Common myeloid progenitor, CD34-positive (primary cell): ENCODE results near the gene RYK.
"Not testable (repeated sequence)": the region's sequence is repeated elsewhere in the genome, so short reads cannot be mapped to it uniquely, and the experiment has no call there.

ENCODE experiments used
- CTCF ChIA-PET: fragments of 350-600 bp; sonication (Branson Sonifier 250); formaldehyde crosslinking; loops from one replicate; lab custom pipeline; 2021; ENCODE audit warnings: antibody characterized with exemption; lab: Charles Lee
- POLR2A ChIA-PET: fragments of 350-600 bp; sonication (Branson Sonifier 250); formaldehyde crosslinking; loops from one replicate; lab custom pipeline; 2021; ENCODE audit warnings: antibody characterized with exemption; lab: Charles Lee
- DNase-seq, 3 donors: peaks; one replicate each; pipeline versions ENCODE4 v3.0.0 to v3.0.0-alpha.2; 2013
- H3K27ac ChIP-seq, 2 experiments: 1 replicate in 1 of 2; 2 replicates in 1 of 2; pipeline ENCODE4 v1.7.0; 2013; ENCODE audit warnings: inconsistent platforms in 2 of 2, low read length in 2 of 2, mild to moderate bottlenecking in 2 of 2, low read depth in 1 of 2, moderate library complexity in 1 of 2; ENCODE audit not compliant: severe bottlenecking in 2 of 2, insufficient read depth in 1 of 2, poor library complexity in 1 of 2
- H3K27me3 ChIP-seq, 5 experiments: replicated peaks in 2 of 5; 1 replicate in 3 of 5; 2 replicates in 2 of 5; pipeline versions ENCODE4 v1.6.1 to v1.7.0; 2013; ENCODE audit warnings: low read length in 4 of 5, mild to moderate bottlenecking in 2 of 5, moderate library complexity in 2 of 5, inconsistent platforms in 1 of 5; ENCODE audit not compliant: insufficient read depth in 5 of 5, control insufficient read depth in 4 of 5
- H3K36me3 ChIP-seq, 4 experiments: 1 replicate in 2 of 4; 2 replicates in 2 of 4; pipeline versions ENCODE4 v1.6.1 to v1.7.0; 2013; ENCODE audit warnings: low read length in 3 of 4, control low read depth in 1 of 4, mild to moderate bottlenecking in 1 of 4; ENCODE audit not compliant: control insufficient read depth in 4 of 4, insufficient read depth in 4 of 4
- H3K4me1 ChIP-seq, 4 experiments: 1 replicate in 3 of 4; 2 replicates in 1 of 4; pipeline versions ENCODE4 v1.6.1 to v1.7.1; 2013; ENCODE audit warnings: low read length in 3 of 4, mild to moderate bottlenecking in 3 of 4, control low read depth in 1 of 4, inconsistent platforms in 1 of 4, moderate library complexity in 1 of 4; ENCODE audit not compliant: control insufficient read depth in 4 of 4, insufficient read depth in 4 of 4; ENCODE audit errors: control extremely low read depth in 1 of 4
- H3K4me3 ChIP-seq, 7 experiments: 1 replicate in 4 of 7; 2 replicates in 3 of 7; pipeline versions ENCODE4 v1.5.1 to v1.7.0; 2013; ENCODE audit warnings: mild to moderate bottlenecking in 7 of 7, low read length in 6 of 7, moderate library complexity in 6 of 7, inconsistent platforms in 2 of 7, low read depth in 2 of 7, control low read depth in 1 of 7; ENCODE audit not compliant: insufficient read depth in 4 of 7, control insufficient read depth in 1 of 7; ENCODE audit errors: extremely low read depth in 1 of 7
- H3K9me3 ChIP-seq, 5 experiments: 1 replicate in 4 of 5; 2 replicates in 1 of 5; pipeline versions ENCODE4 v1.6.1 to v1.7.1; 2013; ENCODE audit warnings: low read length in 4 of 5, mild to moderate bottlenecking in 2 of 5, inconsistent platforms in 1 of 5, low read depth in 1 of 5, moderate library complexity in 1 of 5; ENCODE audit not compliant: control insufficient read depth in 4 of 5, insufficient read depth in 2 of 5; ENCODE audit errors: control extremely low read depth in 1 of 5
- WGBS: methylation state at CpG from one replicate; pipeline ENCODE4 v1.1.5; 2013; ENCODE audit not compliant: insufficient coverage; 5-methylcytosine and 5-hydroxymethylcytosine counted together

The RYK gene

GRCh38 chr3:134224796-134225156 lies 25.9 kb downstream of the RYK start:
- CTCF ChIA-PET, result interaction anchor here (0.7 to 5.9 kb wide), 10 partner anchors 7 to 558 kb away, joined by 3 to 61 read pairs (median 4); no protein-coding TSS in a partner anchor
- H3K36me3 ChIP-seq, H3K4me3 ChIP-seq, H3K9me3 ChIP-seq, H3K27me3 ChIP-seq, H3K27ac ChIP-seq, POLR2A ChIA-PET, H3K4me1 ChIP-seq: not testable (repeated sequence)
- WGBS, result no CpG with 5 or more reads among the region's 1 CpG
- peak in 1 of 3 donors; percentile 12 for DNase-seq

GRCh38 chr3:134222835-134223234 lies 27.8 kb downstream of the RYK start:
- no peak for DNase-seq
- H3K4me1 ChIP-seq, result peaks cover 0 to 2% (median 0%) of the 10 kb centered on the region in 4 experiments
- H3K9me3 ChIP-seq, result no peaks in the 10 kb centered on the region
- no CpG with 5 or more reads among the region's 2 CpGs for WGBS
- no peaks in the 10 kb centered on the region for H3K27me3 ChIP-seq
- CTCF ChIA-PET, result interaction anchor here (0.9 to 5.9 kb wide), 4 partner anchors 10 to 26 kb away, joined by 3 to 61 read pairs (median 4); no protein-coding TSS in a partner anchor
- H3K27ac ChIP-seq, result no peak overlapping the region
- POLR2A ChIA-PET, result interaction anchor here (0.6 kb wide), 1 partner anchor 29 kb away, joined by 4 read pairs; no protein-coding TSS in a partner anchor
- H3K4me3 ChIP-seq, result no peak overlapping the region
- peaks cover 0 to 3% (median 1%) of the 10 kb centered on the region in 4 experiments for H3K36me3 ChIP-seq

DNA sequence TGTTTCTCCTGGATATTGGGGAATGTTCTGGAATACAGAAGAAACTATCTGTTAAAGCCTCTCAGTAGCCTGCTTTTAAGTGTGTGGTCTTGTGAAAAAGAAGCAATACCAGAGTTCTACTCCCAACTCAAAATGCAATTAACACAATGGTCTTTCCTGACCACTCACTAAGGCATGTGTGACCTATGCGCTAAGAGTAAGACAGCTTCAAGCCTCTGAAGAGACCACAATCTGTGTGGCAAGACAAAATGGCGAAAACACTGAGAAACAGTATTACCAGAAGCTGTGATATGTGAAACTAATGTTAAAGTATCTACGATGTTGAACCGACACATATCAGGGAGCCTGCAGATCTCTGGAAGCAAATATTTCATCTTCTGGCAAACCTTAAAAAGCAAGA lies 33.8 kb downstream of the RYK start:
- no peaks in the 10 kb centered on the region for H3K9me3 ChIP-seq
- H3K4me3 ChIP-seq, result no peak overlapping the region
- no peak overlapping the region for H3K27ac ChIP-seq
- H3K4me1 ChIP-seq, result peaks cover 0 to 3% (median 0%) of the 10 kb centered on the region in 4 experiments
- WGBS, result 96% methylated on average over 3 of the region's 4 CpGs
- peaks cover 0 to 3% (median 2%) of the 10 kb centered on the region in 4 experiments for H3K36me3 ChIP-seq
- ChIA-PET POLR2A (no interaction called here), CTCF (interaction anchor here (1.0 to 1.5 kb wide), 3 partner anchors 262 to 285 kb away, joined by 3 to 4 read pairs (median 3); no protein-coding TSS in a partner anchor)
- no peak for DNase-seq
- no peaks in the 10 kb centered on the region for H3K27me3 ChIP-seq

DNA sequence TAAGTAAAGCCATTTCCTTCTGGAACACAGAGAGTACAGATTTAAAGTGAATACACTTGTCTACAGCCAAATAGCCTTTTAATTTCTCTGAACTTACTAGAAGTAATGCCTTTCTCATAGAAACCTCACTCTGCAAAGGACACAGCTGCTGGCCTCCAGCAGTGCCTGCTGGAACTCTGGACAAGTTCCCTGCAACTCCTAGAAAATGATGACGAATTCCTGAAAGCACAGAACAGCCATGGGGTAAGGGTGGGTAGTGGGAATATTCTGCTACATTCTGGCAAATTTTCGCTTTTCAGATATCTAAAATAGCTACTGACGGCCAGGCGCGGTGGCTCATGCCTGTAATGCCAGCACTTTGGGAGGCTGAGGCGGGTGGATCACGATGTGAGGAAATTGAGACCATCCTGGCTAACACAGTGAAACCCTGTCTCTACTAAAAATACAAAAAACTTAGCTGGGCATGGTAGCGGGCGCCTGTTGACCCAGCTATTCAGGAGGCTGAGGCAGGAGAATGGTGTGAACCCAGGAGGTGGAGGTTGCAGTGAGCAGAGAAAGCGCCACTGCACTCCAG lies 34.4 kb downstream of the RYK start:
- Histone ChIP-seq H3K27ac (no peak overlapping the region), H3K36me3 (peaks cover under 1 to 3% (median 2%) of the 10 kb centered on the region in 4 experiments), H3K4me1 (peaks cover 0 to 6% (median 2%) of the 10 kb centered on the region in 4 experiments), H3K9me3 (no peaks in the 10 kb centered on the region), H3K4me3 (no peak overlapping the region), H3K27me3 (no peaks in the 10 kb centered on the region)
- CTCF ChIA-PET, result interaction anchor here (0.9 to 1.5 kb wide), 3 partner anchors 8 to 285 kb away, joined by 3 to 4 read pairs (median 3); no protein-coding TSS in a partner anchor
- POLR2A ChIA-PET, result no interaction called here
- no peak for DNase-seq
- WGBS, result 98% methylated on average over 6 of the region's 10 CpGs

DNA sequence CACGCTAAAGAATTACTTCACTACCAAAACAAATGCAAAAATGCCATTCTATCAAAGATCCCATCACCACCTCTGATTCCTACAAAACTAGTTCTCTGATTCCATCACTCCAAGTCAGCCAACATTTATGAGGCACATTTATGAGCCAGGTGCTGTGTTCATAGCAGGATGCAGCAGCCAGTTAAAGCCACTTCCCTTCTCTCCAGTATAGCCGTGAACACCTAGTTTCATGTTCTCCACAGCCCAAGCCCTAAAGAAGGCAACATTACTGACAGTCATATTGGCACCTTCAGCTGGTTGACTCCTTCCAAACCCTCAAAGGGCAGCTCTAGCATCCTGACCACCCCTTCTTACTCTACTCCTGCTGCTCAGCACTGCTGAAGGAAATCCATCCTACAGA lies 36.4 kb downstream of the RYK start:
- Histone ChIP-seq H3K4me3 (no peak overlapping the region), H3K27ac (no peak overlapping the region), H3K27me3 (no peaks in the 10 kb centered on the region), H3K9me3 (no peaks in the 10 kb centered on the region), H3K4me1 (peaks cover 0 to 4% (median 2%) of the 10 kb centered on the region in 4 experiments), H3K36me3 (peaks cover 3 to 9% (median 9%) of the 10 kb centered on the region in 4 experiments)
- WGBS, result 69% methylated on average over 2 of the region's 2 CpGs
- CTCF ChIA-PET, result interaction anchor here (2.4 to 6.3 kb wide), 6 partner anchors 10 to 396 kb away, joined by 10 to 140 read pairs (median 36); no protein-coding TSS in a partner anchor
- POLR2A ChIA-PET, result no interaction called here
- peak in 2 of 3 donors; percentile 19 to 23 for DNase-seq

- ChIA-PET CTCF (interaction anchor here (0.8 to 6.3 kb wide), 29 partner anchors 10 to 410 kb away, joined by 3 to 140 read pairs (median 7); no protein-coding TSS in a partner anchor), POLR2A (no interaction called here)
- 40% methylated on average over 2 of the region's 3 CpGs for WGBS
- DNase-seq, result peak; percentile 76 to 85 (median 77)
- H3K27ac ChIP-seq, result no peak overlapping the region
- H3K4me1 ChIP-seq, result peaks cover 0 to 4% (median 2%) of the 10 kb centered on the region in 4 experiments
- H3K36me3 ChIP-seq, result peaks cover 3 to 13% (median 12%) of the 10 kb centered on the region in 4 experiments
- no peaks in the 10 kb centered on the region for H3K27me3 ChIP-seq
- H3K4me3 ChIP-seq, result no peak overlapping the region
- no peaks in the 10 kb centered on the region for H3K9me3 ChIP-seq
Observed at GRCh38 chr3:134212967-134213665, 37.5 kb downstream of the RYK start.
